ENCODE data around the gene MAN1A1. TPM values are rescaled to one million over a fixed set of nuclear protein-coding genes. Genes with fewer than 3 reads are reported as not detected.

MAN1A1 gene
- total and polyA plus RNA-seq, 2 of the 8 experiments (the other 6 are each of a cell fraction or from before 2014, with no cell fraction given), result 1.8 to 5.4 TPM

- TF ChIP-seq RNF2 (IDR thresholded peaks at IDR 0.05; ENCODE audit: borderline replicate concordance, low read depth, low read length, missing control alignments, poor library complexity, severe bottlenecking) (no peak), BCL11A (IDR thresholded peaks at IDR 0.05; ENCODE audit: low read depth in 2 of 2, low read length in 2 of 2) (no peak), CHD2 (IDR thresholded peaks at IDR 0.05; ENCODE audit: low read length) (no peak), SIN3A (conservative IDR thresholded peaks at IDR 0.05 in 1 of 2, IDR thresholded peaks at IDR 0.05 in 1 of 2; ENCODE audit: low read depth in 1 of 2, low read length in 2 of 2) (no peak)
Measured at GRCh38 chr6:119195848-119196247, 153.7 kb downstream of the MAN1A1 start (continued).
